Vagina (tissue), 2 donors: Measurements from ENCODE around the gene LRRC72. TPM values are rescaled to one million over a fixed set of nuclear protein-coding genes. Genes with fewer than 3 reads are reported as not detected.
"Not testable (repeated sequence)": the region's sequence is repeated elsewhere in the genome, so short reads cannot be mapped to it uniquely, and the experiment has no call there.

Source experiments
- DNase-seq, 2 donors: peaks; one replicate each; pipeline ENCODE4 v3.0.0-alpha.2; 2017; ENCODE audit errors: extremely low spot score in 2 of 2
- H3K27ac ChIP-seq: fragments of 200-600 bp; sonication (generic); one replicate; pipeline ENCODE4 v1.5.1; 2019
- H3K27me3 ChIP-seq: fragments of 200-600 bp; sonication (generic); one replicate; pipeline ENCODE4 v1.5.1; 2019
- H3K36me3 ChIP-seq, 2 donors: fragments of 200-600 bp; sonication (generic); one replicate each; pipeline ENCODE4 v1.5.1; 2017 to 2019
- H3K4me1 ChIP-seq: fragments of 200-600 bp; sonication (generic); one replicate; pipeline ENCODE4 v1.5.1; 2019
- H3K4me3 ChIP-seq, 2 donors: fragments of 200-600 bp; sonication (generic); 1 replicate in 1 of 2; 2 replicates in 1 of 2; pipeline ENCODE4 v1.5.1; 2016 to 2019
- H3K9me3 ChIP-seq: fragments of 200-600 bp; sonication (generic); one replicate; pipeline ENCODE4 v1.5.1; 2019
- CTCF ChIP-seq, 3 experiments: fragments of 450-650 bp in 2 of 3; fragments of 200-600 bp in 1 of 3; sonication (generic) in 1 of 3; IDR thresholded peaks; one replicate each; pipeline ENCODE4 v1.5.1; 2017 to 2019; ENCODE audit warnings: antibody characterized with exemption in 3 of 3, mild to moderate bottlenecking in 2 of 3, moderate library complexity in 2 of 3
- POLR2A ChIP-seq, 2 donors: fragments of 450-650 bp; IDR thresholded peaks; one replicate each; pipeline ENCODE4 v1.6.1; 2017; ENCODE audit warnings: antibody characterized with exemption in 2 of 2, mild to moderate bottlenecking in 2 of 2, moderate library complexity in 2 of 2
- POLR2AphosphoS5 ChIP-seq, 2 donors: sonication (generic); formaldehyde crosslinking; IDR thresholded peaks; one replicate each; pipeline ENCODE4 v1.9.0; 2017; ENCODE audit warnings: antibody characterized with exemption in 2 of 2, mild to moderate bottlenecking in 2 of 2, low read depth in 1 of 2; ENCODE audit not compliant: insufficient read depth in 1 of 2
- intact Hi-C: fragments of 100-400 bp; cut with DNase I; formaldehyde crosslinking; loops from one replicate; pipeline ENCODE4 v1.15.1; 2023
- total RNA-seq: library from RNA; depleted of rRNA; stranded (reverse); fragments of >200 nt; gene quantifications from one replicate; pipeline ENCODE4 v1.2.3, GENCODE V29; 2016

Gene LRRC72
- total RNA-seq, 1 donor from 2014 or later = not detected

- Histone ChIP-seq H3K27me3 (no peaks in the 10 kb centered on the region), H3K9me3 (no peaks in the 10 kb centered on the region), H3K27ac (no peak overlapping the region), H3K36me3 (no peaks in the 10 kb centered on the region), H3K4me1 (no peaks in the 10 kb centered on the region), H3K4me3 (no peak overlapping the region)
- intact Hi-C loops = no loop called here
- TF ChIP-seq POLR2A (IDR thresholded peaks at IDR 0.05) (no peak), POLR2AphosphoS5 (IDR thresholded peaks at IDR 0.05; ENCODE audit: insufficient read depth in 1 of 2, low read depth in 1 of 2) (no peak), CTCF (IDR thresholded peaks at IDR 0.05) (no peak)
- no peak for DNase-seq
Observed at GRCh38 chr7:16529697-16530096, 3.1 kb downstream of the LRRC72 start.

GRCh38 chr7:16531707-16532106 is 5.1 kb downstream of the LRRC72 start:
- TF ChIP-seq CTCF (IDR thresholded peaks at IDR 0.05) (no peak), POLR2A (IDR thresholded peaks at IDR 0.05) (no peak), POLR2AphosphoS5 (IDR thresholded peaks at IDR 0.05; ENCODE audit: insufficient read depth in 1 of 2, low read depth in 1 of 2) (no peak)
- Histone ChIP-seq H3K27me3 (no peaks in the 10 kb centered on the region), H3K4me1 (no peaks in the 10 kb centered on the region), H3K4me3 (no peak overlapping the region), H3K9me3 (no peaks in the 10 kb centered on the region), H3K27ac (no peak overlapping the region), H3K36me3 (no peaks in the 10 kb centered on the region)
- DNase-seq = no peak
- intact Hi-C loops = no loop called here

GRCh38 chr7:16532272-16532671 is 5.6 kb downstream of the LRRC72 start:
- H3K4me1 ChIP-seq = no peaks in the 10 kb centered on the region
- H3K27me3 ChIP-seq = no peaks in the 10 kb centered on the region
- intact Hi-C loops = no loop called here
- no peak overlapping the region for H3K4me3 ChIP-seq
- TF ChIP-seq POLR2AphosphoS5 (IDR thresholded peaks at IDR 0.05; ENCODE audit: insufficient read depth in 1 of 2, low read depth in 1 of 2) (no peak), POLR2A (IDR thresholded peaks at IDR 0.05) (no peak), CTCF (IDR thresholded peaks at IDR 0.05) (no peak)
- no peak overlapping the region for H3K27ac ChIP-seq
- no peaks in the 10 kb centered on the region for H3K36me3 ChIP-seq
- DNase-seq = no peak
- H3K9me3 ChIP-seq = no peaks in the 10 kb centered on the region

- H3K9me3 ChIP-seq = no peaks in the 10 kb centered on the region
- no peak for DNase-seq
- intact Hi-C loops = no loop called here
- H3K27me3 ChIP-seq = no peaks in the 10 kb centered on the region
- no peak overlapping the region for H3K4me3 ChIP-seq
- no peaks in the 10 kb centered on the region for H3K4me1 ChIP-seq
- TF ChIP-seq CTCF (IDR thresholded peaks at IDR 0.05) (no peak), POLR2A (IDR thresholded peaks at IDR 0.05) (no peak), POLR2AphosphoS5 (IDR thresholded peaks at IDR 0.05; ENCODE audit: insufficient read depth in 1 of 2, low read depth in 1 of 2) (no peak)
- no peak overlapping the region for H3K27ac ChIP-seq
- no peaks in the 10 kb centered on the region for H3K36me3 ChIP-seq
Observed at GRCh38 chr7:16535500-16535899, 8.9 kb downstream of the LRRC72 start.

DNA sequence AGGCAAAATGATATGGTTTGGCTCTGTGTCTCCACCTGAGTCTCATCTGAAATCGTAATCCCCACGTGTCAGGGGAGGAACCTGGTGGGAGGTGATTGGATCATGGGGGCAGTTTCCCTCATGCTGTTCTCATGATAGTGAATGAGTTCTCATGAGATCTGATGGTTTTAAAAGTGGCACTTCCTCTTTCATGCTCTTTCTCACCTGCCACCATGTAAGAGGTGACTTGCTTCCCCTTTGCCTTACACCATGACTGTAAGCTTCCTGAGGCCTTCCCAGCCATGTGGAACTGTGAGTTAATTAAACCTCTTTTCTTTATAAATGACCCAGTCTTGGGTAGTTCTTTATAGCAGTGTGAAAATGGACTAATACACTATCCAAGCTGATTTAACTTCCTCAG is 13.9 kb downstream of the LRRC72 start:
- H3K27ac ChIP-seq, H3K4me3 ChIP-seq, H3K4me1 ChIP-seq, intact Hi-C loops, H3K27me3 ChIP-seq, H3K36me3 ChIP-seq, DNase-seq, H3K9me3 ChIP-seq: not testable (repeated sequence)

DNA sequence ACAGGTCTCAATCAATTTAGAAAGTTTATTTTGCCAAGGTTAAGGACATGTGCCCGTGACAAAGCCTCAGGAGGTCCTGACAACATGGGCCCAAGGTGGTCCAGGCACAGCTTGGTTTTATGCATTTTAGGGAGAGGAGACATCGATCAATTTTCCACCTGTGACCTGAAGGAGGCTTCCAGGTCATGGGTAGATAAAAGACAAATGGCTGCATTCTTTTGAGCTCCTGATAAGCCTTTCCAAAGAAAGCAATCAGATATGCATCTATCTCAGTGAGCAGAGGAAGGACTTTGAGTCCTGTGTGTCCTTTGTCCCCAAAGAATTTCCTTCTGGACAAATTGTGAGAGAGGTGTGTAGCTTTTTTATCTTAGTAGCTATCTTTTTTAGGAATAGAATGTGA is 15.8 kb downstream of the LRRC72 start:
- Histone ChIP-seq H3K9me3 (no peaks in the 10 kb centered on the region), H3K4me3 (no peak overlapping the region), H3K27me3 (no peaks in the 10 kb centered on the region), H3K36me3 (no peaks in the 10 kb centered on the region), H3K4me1 (no peaks in the 10 kb centered on the region), H3K27ac (no peak overlapping the region)
- intact Hi-C loops = no loop called here
- TF ChIP-seq CTCF (IDR thresholded peaks at IDR 0.05) = no peak
- TF ChIP-seq POLR2A (IDR thresholded peaks at IDR 0.05) = no peak
- no peak for TF ChIP-seq POLR2AphosphoS5 (IDR thresholded peaks at IDR 0.05; ENCODE audit: insufficient read depth in 1 of 2, low read depth in 1 of 2)
- no peak for DNase-seq
